ENCODE measurements around the gene PEX5L. TPM values are rescaled to one million over a fixed set of nuclear protein-coding genes. Genes with fewer than 3 reads are reported as not detected.

PEX5L gene
- total RNA-seq, 4 donors from 2014 or later: 1.2 TPM; not detected in 3

- Histone ChIP-seq H3K27ac (no peak overlapping the region), H3K27me3 (no peaks in the 10 kb centered on the region), H3K4me3 (no peak overlapping the region), H3K36me3 (no peaks in the 10 kb centered on the region), H3K4me1 (no peaks in the 10 kb centered on the region), H3K9me3 (no peaks in the 10 kb centered on the region)
- 65 to 74% methylated on average over 3 of the region's 3 CpGs for WGBS, 2 donors (ENCODE audit: low coverage in 1 of 2)
- no peak for TF ChIP-seq CTCF (IDR thresholded peaks at IDR 0.05)
- TF ChIP-seq POLR2AphosphoS5 (IDR thresholded peaks at IDR 0.05): no peak
- TF ChIP-seq POLR2A (IDR thresholded peaks at IDR 0.05): no peak
- no peak for TF ChIP-seq EP300 (IDR thresholded peaks at IDR 0.05; ENCODE audit: low read depth)
- no peak for DNase-seq
- intact Hi-C loops (cut with DNase I; ENCODE audit: low total_unique reads) (no loop called here), in situ Hi-C loops (cut with MboI; ENCODE audit: low pct_ligation_motif_present in 1 of 4, low pct_unique_long_range_greater_than_20kb in 1 of 4, low sequenced_read_pairs in 3 of 4) (no loop called here)
Observed at GRCh38 chr3:179876440-179876839, 160.3 kb downstream of the PEX5L start.

- Histone ChIP-seq H3K4me3 (no peak overlapping the region), H3K27ac (no peak overlapping the region), H3K36me3 (no peaks in the 10 kb centered on the region), H3K9me3 (no peaks in the 10 kb centered on the region), H3K27me3 (no peaks in the 10 kb centered on the region), H3K4me1 (no peaks in the 10 kb centered on the region)
- no peak for DNase-seq
- in situ Hi-C loops (cut with MboI; ENCODE audit: low pct_ligation_motif_present in 1 of 4, low pct_unique_long_range_greater_than_20kb in 1 of 4, low sequenced_read_pairs in 3 of 4): no loop called here
- intact Hi-C loops (cut with DNase I; ENCODE audit: low total_unique reads): no loop called here
- no peak for TF ChIP-seq EP300 (IDR thresholded peaks at IDR 0.05; ENCODE audit: low read depth)
- no peak for TF ChIP-seq CTCF (IDR thresholded peaks at IDR 0.05)
- no peak for TF ChIP-seq POLR2A (IDR thresholded peaks at IDR 0.05)
- no peak for TF ChIP-seq POLR2AphosphoS5 (IDR thresholded peaks at IDR 0.05)
- WGBS, 2 donors (ENCODE audit: low coverage in 1 of 2): 55 to 62% methylated on average over 3 to 5 of the region's 5 CpGs
Observed at GRCh38 chr3:179872842-179873241, 163.9 kb downstream of the PEX5L start.

GRCh38 chr3:179871782-179872181 lies 165.0 kb downstream of the PEX5L start:
- H3K9me3 ChIP-seq: no peaks in the 10 kb centered on the region
- H3K36me3 ChIP-seq: no peaks in the 10 kb centered on the region
- no peak for TF ChIP-seq POLR2A (IDR thresholded peaks at IDR 0.05)
- no peak for TF ChIP-seq EP300 (IDR thresholded peaks at IDR 0.05; ENCODE audit: low read depth)
- no peak for TF ChIP-seq POLR2AphosphoS5 (IDR thresholded peaks at IDR 0.05)
- no peak for TF ChIP-seq CTCF (IDR thresholded peaks at IDR 0.05)
- no peak overlapping the region for H3K4me3 ChIP-seq
- DNase-seq: no peak
- WGBS, 2 donors (ENCODE audit: low coverage in 1 of 2): 64 to 70% methylated on average over 4 of the region's 4 CpGs
- H3K4me1 ChIP-seq: no peaks in the 10 kb centered on the region
- H3K27ac ChIP-seq: no peak overlapping the region
- intact Hi-C loops (cut with DNase I; ENCODE audit: low total_unique reads) (no loop called here), in situ Hi-C loops (cut with MboI; ENCODE audit: low pct_ligation_motif_present in 1 of 4, low pct_unique_long_range_greater_than_20kb in 1 of 4, low sequenced_read_pairs in 3 of 4) (no loop called here)
- no peaks in the 10 kb centered on the region for H3K27me3 ChIP-seq

- in situ Hi-C loops (cut with MboI; ENCODE audit: low pct_ligation_motif_present in 1 of 4, low pct_unique_long_range_greater_than_20kb in 1 of 4, low sequenced_read_pairs in 3 of 4) (no loop called here), intact Hi-C loops (cut with DNase I; ENCODE audit: low total_unique reads) (no loop called here)
- Histone ChIP-seq H3K27ac (no peak overlapping the region), H3K9me3 (no peaks in the 10 kb centered on the region), H3K4me1 (no peaks in the 10 kb centered on the region), H3K27me3 (no peaks in the 10 kb centered on the region), H3K4me3 (no peak overlapping the region), H3K36me3 (no peaks in the 10 kb centered on the region)
- DNase-seq: no peak
- 61 to 100% methylated on average over 1 to 5 of the region's 5 CpGs for WGBS, 2 donors (ENCODE audit: low coverage in 1 of 2)
- no peak for TF ChIP-seq POLR2AphosphoS5 (IDR thresholded peaks at IDR 0.05)
- no peak for TF ChIP-seq CTCF (IDR thresholded peaks at IDR 0.05)
- no peak for TF ChIP-seq EP300 (IDR thresholded peaks at IDR 0.05; ENCODE audit: low read depth)
- TF ChIP-seq POLR2A (IDR thresholded peaks at IDR 0.05): no peak
Observed at GRCh38 chr3:179868715-179869114, 168.0 kb downstream of the PEX5L start.
